HG03139 (cell line): ENCODE data around the gene APP.

Source experiments
- ATAC-seq: cut with Tn5 transposase; IDR thresholded peaks from one replicate; pipeline ENCODE4 v1.9.1; 2021; ENCODE audit not compliant: unreplicated experiment

The APP gene

DNA sequence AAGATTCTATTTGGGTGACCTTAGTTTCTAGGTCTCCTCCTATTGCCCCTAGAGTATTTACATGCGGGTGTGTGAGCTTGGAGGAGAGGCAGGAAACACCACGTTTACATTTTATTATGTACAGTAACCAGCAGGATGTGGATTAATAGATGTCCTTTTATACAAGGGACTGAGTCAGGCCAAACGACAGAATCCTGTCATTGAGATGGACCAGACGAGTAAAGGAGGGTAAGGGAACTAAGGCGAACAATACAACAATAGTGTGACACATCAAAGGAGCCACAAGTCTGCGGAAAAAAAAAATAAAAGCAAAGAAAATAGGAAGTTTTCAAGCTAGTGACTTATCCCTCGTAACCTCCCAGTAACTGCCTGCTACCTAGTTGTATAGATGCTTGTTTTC is 284.7 kb downstream of the APP start:
- no peak for ATAC-seq

DNA sequence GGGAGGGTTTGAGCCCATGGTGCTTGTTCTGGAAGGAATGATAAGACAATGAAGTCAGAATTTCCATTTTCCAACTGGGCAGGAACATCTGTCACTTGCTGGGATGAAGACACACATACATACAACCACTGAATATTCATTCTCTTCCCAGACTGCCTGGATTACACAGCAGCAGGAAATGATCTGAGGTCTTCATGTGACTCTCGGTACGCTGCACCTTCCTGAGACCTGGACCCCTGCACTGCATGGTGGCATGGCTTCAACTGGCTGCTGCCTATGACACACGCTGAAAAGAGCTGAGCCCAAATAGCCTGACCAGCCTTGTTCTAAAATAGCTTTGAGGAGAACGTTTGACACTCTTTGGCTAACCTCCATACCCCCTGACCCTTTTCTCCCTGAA is 285.2 kb downstream of the APP start:
- no peak for ATAC-seq

DNA sequence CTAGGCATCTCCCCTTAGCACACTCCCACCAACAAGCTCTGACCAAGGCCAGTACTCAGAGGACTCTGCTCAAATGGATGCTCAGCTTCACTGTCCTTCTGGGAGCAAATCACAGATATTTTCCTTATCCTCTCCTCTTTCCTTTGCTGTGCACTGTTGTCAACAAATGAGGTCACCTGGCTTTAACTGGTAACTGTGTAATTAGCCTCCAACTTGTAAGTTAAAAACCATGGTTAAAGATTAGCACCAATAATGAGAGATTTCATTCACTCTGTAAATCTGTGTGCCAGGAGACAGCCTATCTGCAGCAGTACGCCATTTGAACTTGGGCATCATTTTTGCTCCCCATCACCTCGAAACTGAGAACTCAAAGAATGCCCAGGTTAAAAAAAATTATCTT is 286.3 kb downstream of the APP start:
- no peak for ATAC-seq

DNA sequence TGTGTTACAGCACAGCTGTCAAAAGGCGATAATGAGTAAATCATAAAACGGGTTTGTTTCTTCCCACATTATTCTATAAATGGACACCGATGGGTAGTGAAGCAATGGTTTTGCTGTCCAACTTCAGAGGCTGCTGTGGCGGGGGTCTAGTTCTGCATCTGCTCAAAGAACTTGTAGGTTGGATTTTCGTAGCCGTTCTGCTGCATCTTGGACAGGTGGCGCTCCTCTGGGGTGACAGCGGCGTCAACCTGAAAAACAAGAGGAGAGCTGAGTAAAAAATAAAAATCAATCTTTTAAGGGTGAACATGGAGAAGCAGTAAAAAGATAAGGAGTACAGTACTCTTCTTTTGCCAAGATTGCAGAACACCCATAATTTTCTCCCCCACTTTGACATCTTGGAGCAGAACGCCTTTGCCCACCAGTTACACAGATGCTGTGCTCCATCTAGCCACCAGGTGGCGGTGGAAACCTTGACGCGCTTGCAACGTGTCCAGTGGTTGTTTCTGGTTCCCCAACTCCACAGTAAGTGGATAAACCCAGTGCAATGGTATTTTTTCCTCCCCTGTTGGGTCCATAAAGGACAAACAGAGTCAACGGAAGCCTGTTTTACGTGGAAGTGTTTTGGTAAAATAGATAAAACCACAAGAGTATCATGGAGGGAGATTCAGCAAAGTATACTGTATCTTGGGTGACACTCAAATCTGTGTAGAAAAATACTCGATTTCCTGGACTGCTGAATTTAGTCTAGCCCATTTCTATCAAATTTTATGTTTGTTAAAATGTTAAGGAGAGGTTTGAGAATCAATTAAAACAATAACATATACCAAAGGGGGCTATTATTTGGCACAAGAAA is 288.8 kb downstream of the APP start:
- ATAC-seq, result peak; percentile 91

DNA sequence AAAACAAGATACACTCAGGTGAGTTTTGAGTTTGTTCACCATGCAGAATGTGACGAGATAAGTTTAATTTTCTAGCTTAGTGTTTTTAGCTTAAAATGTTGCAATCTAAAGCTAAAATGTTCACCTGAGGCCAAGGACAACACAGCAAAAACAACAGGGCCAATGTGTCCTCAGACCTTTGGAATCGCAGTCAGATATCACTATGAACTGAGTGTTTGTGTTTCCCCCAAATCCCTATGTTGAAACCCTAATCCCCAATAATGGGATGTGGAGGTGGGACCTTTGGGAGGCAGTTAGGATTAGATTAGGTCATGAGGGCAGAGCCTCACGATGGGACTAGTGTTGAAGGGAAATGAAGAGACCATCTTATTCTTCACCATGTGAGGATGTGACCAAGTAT is 291.4 kb downstream of the APP start:
- no peak for ATAC-seq

DNA sequence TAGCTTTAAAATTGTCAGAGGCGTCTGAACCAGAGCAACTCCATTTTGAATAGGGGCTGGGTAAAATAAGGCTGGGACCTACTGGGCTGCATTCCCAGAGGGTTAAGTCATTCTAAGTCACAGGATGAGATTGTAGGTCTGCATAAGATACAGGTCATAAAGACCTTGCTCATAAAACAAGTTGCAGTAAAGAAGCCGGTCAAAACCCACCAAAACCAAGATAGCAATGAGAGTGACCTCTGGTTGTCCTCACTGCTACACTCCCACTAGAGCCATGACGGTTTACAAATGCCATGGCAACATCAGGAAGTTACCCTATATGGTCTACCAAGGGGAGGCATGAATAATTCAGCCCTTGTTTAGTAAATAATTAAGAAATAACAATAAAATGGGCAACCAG is 292.2 kb downstream of the APP start:
- no peak for ATAC-seq

DNA sequence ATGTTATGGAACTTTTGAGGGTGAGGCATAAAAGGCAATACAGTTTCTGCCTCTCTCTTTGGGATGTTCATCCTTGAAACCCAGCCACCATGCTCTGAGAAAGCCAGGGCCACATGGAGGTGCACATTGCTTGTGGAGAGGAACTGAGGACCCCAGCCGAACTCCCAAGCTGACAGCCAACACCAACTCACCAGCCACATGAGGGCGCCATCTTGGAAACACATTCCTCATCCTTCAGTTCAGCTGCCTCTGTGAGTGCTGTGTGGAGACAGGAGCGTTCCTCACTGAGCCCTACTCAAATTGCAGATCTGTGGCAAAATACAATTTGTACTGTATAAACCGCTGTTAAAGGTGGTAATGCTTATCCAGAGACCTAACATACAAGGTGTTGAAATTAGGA is 298.3 kb downstream of the APP start:
- no peak for ATAC-seq

DNA sequence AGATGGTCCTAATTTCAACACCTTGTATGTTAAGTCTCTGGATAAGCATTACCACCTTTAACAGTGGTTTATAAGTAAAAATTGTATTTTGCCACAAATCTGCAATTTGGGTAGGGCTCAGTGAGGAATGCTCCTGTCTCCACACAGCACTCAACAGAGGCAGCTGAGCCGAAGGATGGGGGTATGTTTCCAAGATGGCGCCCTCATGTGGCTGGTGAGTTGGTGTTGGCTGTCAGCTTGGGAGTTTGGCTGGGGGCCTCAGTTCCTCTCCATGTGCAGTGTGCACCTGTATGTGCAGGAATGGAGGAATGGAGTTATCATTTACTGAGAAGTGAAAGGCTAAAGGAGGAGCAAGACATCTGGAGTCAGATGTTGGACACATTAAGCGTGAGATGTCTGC is 299.0 kb downstream of the APP start:
- ATAC-seq, result no peak

DNA sequence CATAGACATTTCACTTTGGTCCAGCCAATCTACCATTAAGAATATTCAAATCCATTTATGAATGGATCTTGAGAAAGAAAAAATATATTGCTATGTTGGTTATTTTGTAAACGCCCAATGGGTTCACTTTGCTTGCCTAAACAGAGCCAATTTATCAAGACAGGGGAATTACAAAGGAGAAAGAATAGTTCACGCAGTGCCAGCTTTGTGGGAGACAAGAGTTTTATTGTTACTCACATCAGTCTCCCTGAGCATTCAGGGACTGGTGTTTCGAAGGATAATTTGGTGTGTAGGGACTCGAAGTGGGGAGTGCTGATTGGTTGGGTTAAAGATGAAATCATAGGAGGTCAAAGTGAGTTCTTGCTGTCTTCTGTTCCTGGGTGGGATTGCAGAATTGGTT is 300.5 kb downstream of the APP start:
- ATAC-seq, result no peak

DNA sequence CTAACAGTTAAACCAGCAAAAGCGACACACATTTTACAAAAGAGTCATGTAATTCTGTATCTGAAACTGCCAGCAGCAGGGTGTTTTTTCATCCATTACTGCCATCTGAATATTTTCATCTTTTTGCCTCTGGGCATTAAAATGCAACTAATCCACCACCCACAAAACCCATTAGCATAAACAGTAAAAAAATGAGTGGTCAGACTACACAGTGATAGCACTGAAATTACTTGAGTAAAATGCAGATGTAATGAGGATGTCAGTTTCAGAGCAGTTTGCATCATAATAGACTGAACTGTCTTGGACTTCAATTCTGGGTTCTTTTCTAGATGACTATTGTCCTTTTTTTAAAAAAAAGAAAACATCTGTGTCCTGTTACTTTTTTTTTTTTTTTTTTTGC is 303.5 kb downstream of the APP start:
- no peak for ATAC-seq

DNA sequence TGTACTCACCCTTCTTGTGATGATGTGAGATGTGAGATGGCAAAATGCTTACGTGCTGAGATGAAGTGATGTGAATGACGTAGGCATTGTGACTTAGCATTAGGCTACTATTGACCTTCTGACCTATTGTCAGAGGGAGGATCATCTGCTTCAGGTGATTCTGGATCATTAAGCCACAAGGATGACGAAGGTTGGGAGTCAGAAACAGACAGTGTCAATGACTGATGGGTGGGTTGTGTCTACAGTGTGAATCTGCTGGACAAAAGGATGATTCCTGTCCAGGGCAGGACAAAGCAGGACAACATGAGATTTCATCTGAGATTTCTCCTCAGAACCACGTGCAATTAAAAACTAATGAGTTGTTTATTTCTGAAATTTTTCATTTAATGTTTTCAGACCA is 306.8 kb downstream of the APP start:
- no peak for ATAC-seq

DNA sequence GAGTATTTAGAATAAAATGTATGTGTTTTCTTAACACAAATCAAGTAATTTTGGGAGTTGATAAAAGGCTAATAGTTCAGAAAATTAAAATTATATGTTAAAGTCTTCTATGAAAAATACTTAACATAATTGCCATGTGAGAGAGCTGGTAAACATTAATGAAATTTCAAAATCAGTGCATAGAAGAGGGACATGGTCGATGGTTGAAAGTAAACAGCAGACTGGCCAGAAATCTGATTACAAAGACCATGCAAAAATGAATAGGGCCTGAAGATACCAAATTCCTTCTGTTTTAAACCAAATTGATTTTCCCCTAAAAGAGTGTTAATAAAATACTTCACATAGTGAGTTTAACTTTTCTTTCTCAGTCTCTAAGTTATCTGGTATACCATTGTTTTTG is 307.5 kb downstream of the APP start:
- ATAC-seq, result no peak

DNA sequence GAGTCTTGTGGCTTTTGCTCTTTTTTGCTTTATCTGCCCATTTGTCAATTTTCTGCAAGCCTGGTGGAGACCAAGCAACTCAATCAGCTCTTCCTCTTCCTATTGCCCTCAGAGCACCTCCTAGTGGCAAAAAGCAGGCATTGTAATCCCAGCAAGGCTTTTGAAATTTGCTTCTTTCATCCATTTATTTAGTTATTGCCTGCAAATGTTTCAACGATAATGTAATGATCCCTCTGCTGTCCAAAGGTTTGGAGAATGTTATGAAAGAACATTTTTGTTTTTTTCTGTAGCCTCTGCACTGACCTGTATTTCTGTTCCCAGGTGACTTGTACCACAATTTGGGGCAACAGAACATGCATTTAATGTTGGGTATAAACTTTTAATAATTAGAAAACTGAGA is 308.0 kb downstream of the APP start:
- no peak for ATAC-seq

DNA sequence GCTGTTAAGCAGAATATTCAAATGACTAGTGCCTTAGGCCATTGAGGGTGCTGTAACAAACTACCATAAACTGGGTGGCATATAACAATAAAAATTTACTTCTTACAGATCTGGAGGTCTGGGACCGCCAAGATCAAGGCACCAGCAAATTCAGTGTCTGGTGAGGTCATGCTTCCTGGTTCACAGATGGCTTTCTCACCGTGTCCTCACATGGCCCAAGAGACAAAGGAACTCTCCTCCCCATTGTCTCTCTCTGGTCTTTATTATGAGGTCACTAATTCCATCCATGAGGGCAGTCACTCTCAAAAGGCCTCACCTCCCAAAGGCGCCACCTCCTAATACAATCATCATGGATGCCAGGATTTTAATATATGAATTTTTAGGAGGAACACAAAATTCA is 308.5 kb downstream of the APP start:
- no peak for ATAC-seq

DNA sequence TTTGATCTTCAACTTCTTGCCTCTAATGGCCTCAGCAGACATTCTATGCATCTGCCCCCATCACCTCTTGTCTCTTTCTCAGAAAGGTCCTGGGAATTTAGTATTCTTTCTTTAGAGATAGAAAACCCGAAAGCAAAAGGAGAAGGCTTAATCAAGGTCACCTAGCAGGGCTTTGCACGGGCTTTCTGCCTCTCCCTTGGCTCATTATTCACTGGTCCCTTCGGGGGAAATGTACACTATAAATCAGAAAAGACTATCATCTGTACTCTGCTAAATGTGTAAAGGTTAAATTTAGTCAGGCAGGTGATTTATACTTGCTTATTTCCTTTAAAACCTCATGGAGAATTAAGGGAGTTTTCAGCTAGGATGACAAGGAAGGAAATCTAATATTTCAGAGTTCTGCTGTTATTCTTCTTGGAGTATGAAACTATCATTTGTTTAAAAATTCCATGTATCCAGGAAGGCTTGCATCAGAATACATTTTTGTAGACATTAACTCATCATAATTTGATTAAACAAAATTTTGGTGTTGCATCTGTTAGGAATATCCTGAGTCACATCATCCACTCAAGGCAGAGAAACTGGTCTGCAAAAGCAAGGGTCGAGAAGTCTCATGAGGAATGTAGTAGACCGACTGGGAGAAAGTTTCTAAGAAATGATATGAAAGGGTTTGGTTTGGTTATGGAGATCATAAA is 311.2 kb downstream of the APP start:
- ATAC-seq, result no peak

DNA sequence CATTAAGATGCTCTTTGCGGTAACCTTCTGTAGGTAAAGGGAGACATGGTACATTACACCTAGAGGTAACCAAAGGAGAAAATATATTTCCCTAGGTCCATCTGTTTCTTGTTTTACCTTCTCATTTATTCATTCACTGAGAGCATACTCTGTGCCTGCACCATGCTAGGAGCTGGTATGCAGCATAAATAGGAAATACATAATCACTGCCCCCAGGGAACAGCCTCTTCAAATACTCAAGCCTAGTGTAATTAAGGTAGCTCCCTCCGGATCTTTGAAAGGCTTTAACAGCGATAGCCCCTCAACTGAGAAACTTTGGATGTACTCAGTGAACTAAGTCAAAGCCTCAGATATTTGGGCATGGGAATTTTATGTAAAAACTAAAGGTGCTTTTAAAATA is 312.2 kb downstream of the APP start:
- no peak for ATAC-seq

DNA sequence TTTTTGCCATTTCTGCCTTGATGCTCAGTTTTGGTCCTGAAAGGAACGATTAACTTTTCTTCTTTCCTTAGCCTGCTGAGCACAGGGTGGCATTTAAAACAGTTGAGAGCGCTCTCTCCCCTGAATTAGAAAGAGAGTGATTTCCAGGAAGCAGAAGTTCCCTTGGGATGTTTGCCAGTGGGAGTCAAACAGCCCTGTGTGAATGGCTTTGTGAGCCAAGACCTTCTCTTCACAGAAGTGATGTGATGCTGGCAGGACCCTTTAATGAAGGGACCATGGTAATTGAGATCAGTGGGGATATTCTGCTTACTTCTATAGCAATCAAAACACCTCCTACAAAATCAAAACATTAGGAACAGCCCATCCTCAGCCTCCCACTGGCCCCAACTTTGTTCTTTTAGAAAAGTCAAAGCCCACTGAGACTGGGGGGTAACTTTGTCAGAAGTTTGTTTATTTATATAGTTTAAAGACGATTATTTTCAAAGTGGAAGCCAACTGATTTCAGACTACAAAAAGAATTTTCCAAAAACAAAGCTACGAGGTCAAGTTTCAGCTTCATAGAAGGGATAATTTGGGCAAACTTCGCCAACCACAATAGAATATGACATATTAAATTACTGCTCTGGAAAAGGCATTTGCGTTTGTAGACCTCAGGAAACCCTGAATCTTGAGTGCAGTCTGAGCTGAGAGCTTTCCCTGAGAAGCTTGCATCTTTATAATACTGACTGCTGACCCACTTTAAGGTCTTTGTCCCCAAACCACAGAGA is 313.1 kb downstream of the APP start:
- no peak for ATAC-seq

DNA sequence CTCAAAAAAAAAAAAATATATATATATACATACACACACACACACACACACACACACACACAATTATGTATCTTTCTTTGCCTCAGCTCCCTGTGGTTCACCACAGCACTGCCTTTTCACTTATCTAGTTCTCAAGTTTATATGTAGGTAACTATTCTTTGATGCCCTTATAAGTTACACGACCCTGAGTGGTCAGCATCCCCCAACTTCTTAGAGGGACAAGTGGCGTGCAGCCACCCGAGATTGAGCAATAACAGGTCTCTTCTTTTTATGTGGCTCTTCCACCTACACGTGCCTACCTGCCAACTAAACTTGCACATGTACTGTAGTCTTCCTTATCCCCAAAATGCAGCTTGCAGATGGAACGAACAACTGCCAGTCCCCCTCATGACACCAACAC is 315.0 kb downstream of the APP start:
- no peak for ATAC-seq

DNA sequence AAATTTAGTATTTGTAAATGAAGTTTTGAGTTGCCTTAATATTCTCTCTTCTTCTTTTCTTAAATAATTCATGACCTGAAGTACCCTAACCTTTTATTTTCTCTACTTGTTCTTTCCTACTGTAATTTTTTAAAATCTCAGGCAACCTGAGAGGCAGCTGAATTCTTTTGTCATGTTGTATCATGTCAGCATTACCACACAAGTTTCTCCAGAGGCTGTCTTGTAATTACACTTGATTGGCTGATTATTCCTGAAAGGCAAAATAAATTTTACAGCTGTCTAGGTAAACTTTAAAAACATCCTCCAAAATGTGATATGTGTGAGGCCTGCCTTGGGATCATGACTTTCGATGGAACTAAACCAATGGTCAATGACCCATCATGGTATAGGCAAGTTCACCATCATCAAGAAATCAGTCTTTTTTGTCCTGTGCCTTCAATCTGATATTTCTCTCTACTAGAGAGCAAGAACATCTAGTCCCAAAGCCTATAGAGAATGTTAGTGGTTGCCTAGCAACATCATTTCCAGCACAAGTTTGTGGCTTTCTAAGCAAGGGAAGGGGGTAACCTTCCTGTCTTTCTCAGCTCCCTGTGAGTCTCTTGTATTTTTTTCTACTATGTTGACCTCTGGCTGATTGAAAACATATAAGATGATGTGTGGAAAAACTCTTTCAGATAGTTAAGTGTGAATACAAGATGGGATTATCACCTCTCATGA is 320.3 kb downstream of the APP start:
- no peak for ATAC-seq

DNA sequence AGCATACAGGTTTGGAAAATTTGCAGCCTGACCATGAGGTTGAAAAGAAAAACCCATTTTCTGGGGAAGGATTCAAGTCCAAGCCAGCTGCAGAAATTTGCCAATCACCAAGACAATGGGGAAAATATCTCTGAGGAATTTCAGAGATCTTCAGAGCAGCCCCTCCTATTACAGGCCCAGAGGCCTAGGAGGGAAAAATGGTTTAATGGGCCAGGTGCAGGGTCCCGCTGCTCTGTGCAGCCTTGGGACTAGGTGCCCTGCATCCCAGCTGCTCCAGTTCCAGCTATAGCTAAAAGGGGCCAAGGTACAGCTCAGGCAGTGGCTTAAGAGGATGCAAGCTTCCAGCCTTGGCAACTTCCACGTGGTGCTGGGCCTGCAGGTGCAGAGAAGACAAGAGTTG is 322.3 kb downstream of the APP start:
- ATAC-seq, result no peak

DNA sequence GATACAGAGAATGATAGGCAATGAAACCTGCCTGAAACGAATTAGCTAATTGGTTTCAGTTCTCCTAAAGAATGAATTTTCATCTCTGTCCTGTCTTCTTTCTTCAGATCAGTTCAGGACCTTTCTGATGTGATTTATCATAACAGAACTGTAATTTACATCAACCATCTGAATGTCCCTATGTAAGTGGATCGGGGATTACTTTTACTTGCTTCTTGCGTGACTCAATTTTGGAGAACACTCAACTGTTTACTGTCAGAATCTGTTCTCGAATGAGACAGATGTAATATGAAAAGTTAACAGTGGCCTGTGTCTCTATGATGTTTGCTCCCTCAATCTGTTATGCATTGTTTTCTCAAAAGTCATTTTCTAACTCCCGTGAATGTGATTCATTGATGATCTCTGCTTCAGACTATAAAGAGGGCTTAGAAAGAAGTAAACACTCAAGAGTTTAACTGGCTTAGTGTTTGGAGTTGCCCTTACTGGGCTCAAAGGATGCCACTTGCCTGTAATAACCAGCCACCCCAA is 324.8 kb downstream of the APP start:
- no peak for ATAC-seq
